ENCODE data around the gene BOK. TPM values are rescaled to one million over a fixed set of nuclear protein-coding genes. Genes with fewer than 3 reads are reported as not detected.

Gene BOK
- total RNA-seq, 1 experiment from 2014 or later: 41.5 TPM

DNA sequence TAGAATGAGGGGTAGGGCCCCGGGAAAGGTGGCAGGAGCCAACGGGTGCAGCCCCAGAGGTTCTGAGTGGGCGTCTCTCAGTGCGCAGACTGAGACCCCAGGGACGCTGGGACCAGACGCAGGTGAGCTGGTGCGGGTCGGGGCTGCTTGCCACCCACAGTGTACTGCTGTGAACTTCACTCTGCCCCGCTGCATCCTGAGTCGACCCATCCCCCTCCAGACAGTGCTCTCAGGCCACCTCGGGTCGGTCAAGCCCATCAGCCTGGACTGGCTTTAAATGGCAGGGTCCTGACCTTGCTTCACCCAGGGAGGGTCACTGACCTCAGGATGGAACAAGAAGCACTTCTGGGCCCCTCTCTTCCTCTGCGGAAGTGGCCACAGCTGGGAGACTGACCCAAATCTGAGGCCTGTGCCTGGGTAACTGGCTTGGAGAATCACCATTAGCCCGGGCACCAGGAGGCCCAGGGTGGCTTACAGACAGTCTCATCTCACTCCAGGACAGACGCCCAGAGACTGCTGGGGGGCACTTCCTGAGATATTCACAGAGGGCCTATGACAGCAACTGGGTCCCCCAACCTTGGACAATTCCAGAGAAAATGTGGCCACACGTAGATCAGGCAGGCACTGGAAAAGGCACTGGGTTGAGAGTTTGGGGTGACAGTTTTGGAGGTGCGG lies 23.7 kb upstream of the BOK start:
- intact Hi-C loops (cut with micrococcal nuclease): no loop called here
- no TSS peak for BruUV-seq (replicated peaks)
- Histone ChIP-seq H3K27me3 (ENCODE audit: insufficient read depth, low read length) (no peaks in the 10 kb centered on the region), H3K4me1 (ENCODE audit: control insufficient read depth in 1 of 2, insufficient read depth in 2 of 2, low read length in 2 of 2) (no peaks in the 10 kb centered on the region), H3K27ac (ENCODE audit: low read depth, low read length) (no peak overlapping the region), H3K4me3 (replicated peaks in 1 of 2; ENCODE audit: low read depth in 1 of 2, low read length in 2 of 2) (no peak overlapping the region), H3K4me2 (ENCODE audit: low read length) (no peak overlapping the region), H4K20me1 (ENCODE audit: insufficient read depth) (no peaks in the 10 kb centered on the region), H3K36me3 (ENCODE audit: control insufficient read depth in 1 of 2, insufficient read depth in 2 of 2, low read length in 2 of 2) (no peaks in the 10 kb centered on the region), H3K9me3 (ENCODE audit: control insufficient read depth in 1 of 2, insufficient read depth in 1 of 2, low read depth in 1 of 2, low read length in 2 of 2) (no peaks in the 10 kb centered on the region), H3K9me2 (ENCODE audit: insufficient read depth) (no peaks in the 10 kb centered on the region), H3K9ac (ENCODE audit: low read length) (no peak overlapping the region), H3K79me2 (ENCODE audit: insufficient read depth, low read length) (no peaks in the 10 kb centered on the region), H2AFZ (ENCODE audit: low read depth, low read length, poor library complexity, severe bottlenecking) (no peak overlapping the region)
- ChIA-PET CTCF (no interaction called here), RAD21 (ENCODE audit: low non-redundant PET in 1 of 2, low total read pairs in 2 of 2, uncharacterized antibody in 2 of 2, unreplicated experiment in 2 of 2) (no interaction called here), POLR2A (no interaction called here)
- no peak for DNase-seq (ENCODE audit: low read depth, low spot score)
- TF ChIP-seq FOSL1 (IDR thresholded peaks at IDR 0.05; ENCODE audit: low read depth): no peak
- TF ChIP-seq ZFX (IDR thresholded peaks at IDR 0.05): no peak
- TF ChIP-seq ZNF274 (IDR thresholded peaks at IDR 0.05; ENCODE audit: low read depth, low read length): no peak
- ATAC-seq: no peak

DNA sequence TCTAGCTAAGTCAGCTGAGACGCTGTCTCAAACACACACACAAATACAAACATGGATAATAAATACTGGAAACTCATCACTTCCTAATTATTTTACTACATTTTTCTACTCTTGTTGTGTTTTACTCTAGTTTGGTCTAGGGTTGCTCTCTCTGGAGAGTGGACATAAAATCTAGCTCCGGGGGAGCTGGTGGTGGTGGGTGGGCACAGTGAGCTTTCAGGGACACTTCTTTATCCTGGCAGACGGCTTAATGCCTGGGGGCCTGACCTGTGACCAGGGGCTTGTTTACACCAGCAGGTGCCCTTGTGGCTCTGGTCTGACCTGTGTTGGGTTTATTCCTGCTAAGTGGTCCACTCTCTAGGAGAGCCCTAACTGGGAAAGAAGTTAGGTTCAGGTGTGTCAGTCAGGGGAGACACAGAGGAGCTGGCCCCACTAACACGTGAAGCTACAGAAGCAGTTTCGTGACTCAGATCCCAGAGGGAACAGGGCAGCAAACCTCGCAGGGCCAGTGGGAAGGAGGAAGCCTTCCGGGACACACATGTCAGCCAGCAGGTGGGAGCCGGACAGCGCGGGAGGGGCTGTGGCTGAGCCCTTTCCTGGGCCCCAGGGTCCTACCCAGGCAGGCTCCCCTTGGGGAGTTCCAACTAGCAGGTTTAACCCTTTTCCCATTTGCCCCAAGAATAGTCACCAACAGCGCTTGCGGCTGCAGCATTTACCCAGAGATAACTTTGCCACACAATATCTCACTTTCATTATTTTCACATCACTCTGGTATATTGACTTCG lies 22.5 kb upstream of the BOK start:
- Histone ChIP-seq H3K4me1 (ENCODE audit: control insufficient read depth in 1 of 2, insufficient read depth in 2 of 2, low read length in 2 of 2) (peaks cover 7 to 11% of the 10 kb centered on the region in 2 experiments), H4K20me1 (ENCODE audit: insufficient read depth) (no peaks in the 10 kb centered on the region), H3K36me3 (ENCODE audit: control insufficient read depth in 1 of 2, insufficient read depth in 2 of 2, low read length in 2 of 2) (no peaks in the 10 kb centered on the region), H3K9me3 (ENCODE audit: control insufficient read depth in 1 of 2, insufficient read depth in 1 of 2, low read depth in 1 of 2, low read length in 2 of 2) (no peaks in the 10 kb centered on the region), H3K9me2 (ENCODE audit: insufficient read depth) (no peaks in the 10 kb centered on the region), H3K4me3 (replicated peaks in 1 of 2; ENCODE audit: low read depth in 1 of 2, low read length in 2 of 2) (no peak overlapping the region), H3K27ac (ENCODE audit: low read depth, low read length) (no peak overlapping the region), H3K27me3 (ENCODE audit: insufficient read depth, low read length) (no peaks in the 10 kb centered on the region), H3K9ac (ENCODE audit: low read length) (no peak overlapping the region), H3K79me2 (ENCODE audit: insufficient read depth, low read length) (no peaks in the 10 kb centered on the region), H2AFZ (ENCODE audit: low read depth, low read length, poor library complexity, severe bottlenecking) (no peak overlapping the region), H3K4me2 (ENCODE audit: low read length) (no peak overlapping the region)
- intact Hi-C loops (cut with micrococcal nuclease): no loop called here
- ATAC-seq (no peak), DNase-seq (ENCODE audit: low read depth, low spot score) (no peak)
- ChIA-PET CTCF (no interaction called here), POLR2A (no interaction called here), RAD21 (ENCODE audit: low non-redundant PET in 1 of 2, low total read pairs in 2 of 2, uncharacterized antibody in 2 of 2, unreplicated experiment in 2 of 2) (no interaction called here)
- no TSS peak for BruUV-seq (replicated peaks)
- TF ChIP-seq ZFX (IDR thresholded peaks at IDR 0.05): no peak
- no peak for TF ChIP-seq ZNF274 (IDR thresholded peaks at IDR 0.05; ENCODE audit: low read depth, low read length)
- TF ChIP-seq, protein P1, sequence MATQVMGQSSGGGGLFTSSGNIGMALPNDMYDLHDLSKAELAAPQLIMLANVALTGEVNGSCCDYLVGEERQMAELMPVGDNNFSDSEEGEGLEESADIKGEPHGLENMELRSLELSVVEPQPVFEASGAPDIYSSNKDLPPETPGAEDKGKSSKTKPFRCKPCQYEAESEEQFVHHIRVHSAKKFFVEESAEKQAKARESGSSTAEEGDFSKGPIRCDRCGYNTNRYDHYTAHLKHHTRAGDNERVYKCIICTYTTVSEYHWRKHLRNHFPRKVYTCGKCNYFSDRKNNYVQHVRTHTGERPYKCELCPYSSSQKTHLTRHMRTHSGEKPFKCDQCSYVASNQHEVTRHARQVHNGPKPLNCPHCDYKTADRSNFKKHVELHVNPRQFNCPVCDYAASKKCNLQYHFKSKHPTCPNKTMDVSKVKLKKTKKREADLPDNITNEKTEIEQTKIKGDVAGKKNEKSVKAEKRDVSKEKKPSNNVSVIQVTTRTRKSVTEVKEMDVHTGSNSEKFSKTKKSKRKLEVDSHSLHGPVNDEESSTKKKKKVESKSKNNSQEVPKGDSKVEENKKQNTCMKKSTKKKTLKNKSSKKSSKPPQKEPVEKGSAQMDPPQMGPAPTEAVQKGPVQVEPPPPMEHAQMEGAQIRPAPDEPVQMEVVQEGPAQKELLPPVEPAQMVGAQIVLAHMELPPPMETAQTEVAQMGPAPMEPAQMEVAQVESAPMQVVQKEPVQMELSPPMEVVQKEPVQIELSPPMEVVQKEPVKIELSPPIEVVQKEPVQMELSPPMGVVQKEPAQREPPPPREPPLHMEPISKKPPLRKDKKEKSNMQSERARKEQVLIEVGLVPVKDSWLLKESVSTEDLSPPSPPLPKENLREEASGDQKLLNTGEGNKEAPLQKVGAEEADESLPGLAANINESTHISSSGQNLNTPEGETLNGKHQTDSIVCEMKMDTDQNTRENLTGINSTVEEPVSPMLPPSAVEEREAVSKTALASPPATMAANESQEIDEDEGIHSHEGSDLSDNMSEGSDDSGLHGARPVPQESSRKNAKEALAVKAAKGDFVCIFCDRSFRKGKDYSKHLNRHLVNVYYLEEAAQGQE (IDR thresholded peaks at IDR 0.05; ENCODE audit: low read depth): no peak
- TF ChIP-seq JUND (IDR thresholded peaks at IDR 0.05): no peak
- no peak for TF ChIP-seq EGR1 (IDR thresholded peaks at IDR 0.05; ENCODE audit: low read depth)
- TF ChIP-seq POLR2AphosphoS5 (IDR thresholded peaks at IDR 0.05; ENCODE audit: low read depth, low read length): no peak
- no peak for TF ChIP-seq EZH2 (IDR thresholded peaks at IDR 0.05)
- TF ChIP-seq ELF1 (IDR thresholded peaks at IDR 0.05; ENCODE audit: borderline replicate concordance, low read depth): no peak
- TF ChIP-seq, protein P2, sequence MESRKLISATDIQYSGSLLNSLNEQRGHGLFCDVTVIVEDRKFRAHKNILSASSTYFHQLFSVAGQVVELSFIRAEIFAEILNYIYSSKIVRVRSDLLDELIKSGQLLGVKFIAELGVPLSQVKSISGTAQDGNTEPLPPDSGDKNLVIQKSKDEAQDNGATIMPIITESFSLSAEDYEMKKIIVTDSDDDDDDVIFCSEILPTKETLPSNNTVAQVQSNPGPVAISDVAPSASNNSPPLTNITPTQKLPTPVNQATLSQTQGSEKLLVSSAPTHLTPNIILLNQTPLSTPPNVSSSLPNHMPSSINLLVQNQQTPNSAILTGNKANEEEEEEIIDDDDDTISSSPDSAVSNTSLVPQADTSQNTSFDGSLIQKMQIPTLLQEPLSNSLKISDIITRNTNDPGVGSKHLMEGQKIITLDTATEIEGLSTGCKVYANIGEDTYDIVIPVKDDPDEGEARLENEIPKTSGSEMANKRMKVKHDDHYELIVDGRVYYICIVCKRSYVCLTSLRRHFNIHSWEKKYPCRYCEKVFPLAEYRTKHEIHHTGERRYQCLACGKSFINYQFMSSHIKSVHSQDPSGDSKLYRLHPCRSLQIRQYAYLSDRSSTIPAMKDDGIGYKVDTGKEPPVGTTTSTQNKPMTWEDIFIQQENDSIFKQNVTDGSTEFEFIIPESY (IDR thresholded peaks at IDR 0.05; ENCODE audit: extremely low read depth, insufficient replicate concordance, low read length): no peak
- TF ChIP-seq, protein P3, sequence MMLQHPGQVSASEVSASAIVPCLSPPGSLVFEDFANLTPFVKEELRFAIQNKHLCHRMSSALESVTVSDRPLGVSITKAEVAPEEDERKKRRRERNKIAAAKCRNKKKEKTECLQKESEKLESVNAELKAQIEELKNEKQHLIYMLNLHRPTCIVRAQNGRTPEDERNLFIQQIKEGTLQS (IDR thresholded peaks at IDR 0.05): no peak
- TF ChIP-seq EZH2phosphoT487 (IDR thresholded peaks at IDR 0.05; ENCODE audit: borderline replicate concordance): no peak
- no peak for TF ChIP-seq POLR2A (IDR thresholded peaks at IDR 0.05; ENCODE audit: borderline replicate concordance, extremely low read depth, insufficient read depth, insufficient read length)
- TF ChIP-seq, protein P4, sequence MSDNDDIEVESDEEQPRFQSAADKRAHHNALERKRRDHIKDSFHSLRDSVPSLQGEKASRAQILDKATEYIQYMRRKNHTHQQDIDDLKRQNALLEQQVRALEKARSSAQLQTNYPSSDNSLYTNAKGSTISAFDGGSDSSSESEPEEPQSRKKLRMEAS (IDR thresholded peaks at IDR 0.05): no peak

All from HCT116 (cell line).